K562 (cell line): ENCODE results near the gene LITAF. TPM values are rescaled to one million over a fixed set of nuclear protein-coding genes. Genes with fewer than 3 reads are reported as not detected.

Experiments used
- CEBPB ChIP-seq: fragments of 450-650 bp; IDR thresholded peaks from 2 replicates; pipeline ENCODE4 v1.6.1; 2016; ENCODE audit warnings: missing genetic modification characterization, missing compliant biosample characterization
- EHMT2 ChIP-seq: fragments of 450-650 bp; IDR thresholded peaks from 2 replicates; pipeline ENCODE4 v1.6.1; 2018; ENCODE audit warnings: antibody characterized with exemption
- ERF ChIP-seq: fragments of 450-650 bp; formaldehyde crosslinking; IDR thresholded peaks from 2 replicates; pipeline ENCODE4 v1.4.0; 2020; ENCODE audit warnings: mild to moderate bottlenecking, mixed read lengths
- ETS2 ChIP-seq: IDR thresholded peaks from 2 replicates; pipeline ENCODE4 v1.6.1; 2016; ENCODE audit warnings: borderline replicate concordance, missing genetic modification characterization, mild to moderate bottlenecking, moderate library complexity, missing compliant biosample characterization; ENCODE audit not compliant: poor library complexity, severe bottlenecking
- FOSL1 ChIP-seq: fragments of 200-800 bp; sonication (Bioruptor generic); conservative IDR thresholded peaks from 2 replicates; pipeline ENCODE4 v1.6.1; 2016; ENCODE audit warnings: missing genetic modification characterization, missing compliant biosample characterization
- GTF2F1 ChIP-seq: IDR thresholded peaks from 2 replicates; pipeline ENCODE4 v1.6.1; 2011; ENCODE audit warnings: low read depth, low read length, improper control_type of control experiment
- HDAC8 ChIP-seq: fragments of 450-650 bp; IDR thresholded peaks from 2 replicates; pipeline ENCODE4 v1.6.1; 2016; ENCODE audit warnings: mild to moderate bottlenecking, missing genetic modification characterization, moderate library complexity, missing compliant biosample characterization
- IFI16 ChIP-seq: fragments of 250-450 bp; sonication (Bioruptor Pico); IDR thresholded peaks from 2 replicates; pipeline ENCODE4 v2.1.2; 2022; ENCODE audit warnings: mild to moderate bottlenecking, inconsistent platforms
- LCOR ChIP-seq: sonication (generic); formaldehyde crosslinking; IDR thresholded peaks from 2 replicates; pipeline ENCODE4 v1.8.0; 2022; ENCODE audit warnings: mild to moderate bottlenecking, missing genetic modification reagents
- NELFE ChIP-seq: IDR thresholded peaks from 2 replicates; pipeline ENCODE4 v1.6.1; 2011; ENCODE audit warnings: mild to moderate bottlenecking; ENCODE audit not compliant: insufficient read depth, insufficient read length
- POLR2A ChIP-seq: fragments of 450-650 bp; conservative IDR thresholded peaks from 2 replicates; pipeline ENCODE4 v1.6.1; 2016
- PTRF ChIP-seq: fragments of 450-650 bp; IDR thresholded peaks from 2 replicates; pipeline ENCODE4 v1.6.1; 2016; ENCODE audit warnings: mild to moderate bottlenecking, missing genetic modification characterization, missing compliant biosample characterization
- SRSF1 ChIP-seq: fragments of 200-400 bp; formaldehyde crosslinking; IDR thresholded peaks from 2 replicates; pipeline ENCODE4 v1.6.1; 2017; ENCODE audit warnings: mild to moderate bottlenecking, low read depth, low read length, moderate library complexity
- TAL1 ChIP-seq: fragments of 450-650 bp; IDR thresholded peaks from 2 replicates; pipeline ENCODE4 v1.6.1; 2016; ENCODE audit warnings: mild to moderate bottlenecking
- TBL1XR1 ChIP-seq, 2 experiments: IDR thresholded peaks; 2 replicates each; pipeline ENCODE4 v1.6.1; 2012; ENCODE audit warnings: improper control_type of control experiment in 2 of 2, low read length in 2 of 2, mild to moderate bottlenecking in 1 of 2
- THRAP3 ChIP-seq: fragments of 450-650 bp; IDR thresholded peaks from 2 replicates; pipeline ENCODE4 v1.6.1; 2016; ENCODE audit warnings: mild to moderate bottlenecking, inconsistent platforms, borderline replicate concordance
- ZBTB8A ChIP-seq: fragments of 450-650 bp; IDR thresholded peaks from 2 replicates; pipeline ENCODE4 v1.6.1; 2018; ENCODE audit warnings: mild to moderate bottlenecking, moderate library complexity; ENCODE audit not compliant: partially characterized antibody
- ZNF592 ChIP-seq: fragments of 450-650 bp; IDR thresholded peaks from 2 replicates; pipeline ENCODE4 v1.6.1; 2017; ENCODE audit warnings: antibody characterized with exemption, mild to moderate bottlenecking
- ZNF77 ChIP-seq: fragments of 250-450 bp; sonication (Bioruptor Pico); IDR thresholded peaks from 2 replicates; pipeline ENCODE4 v1.5.0; 2020
- polyA plus RNA-seq, 8 experiments: library from polyadenylated mRNA; depleted of rRNA in 4 of 8; stranded (reverse) in 5 of 8; unstranded in 3 of 8; fragments of >200 nt; fragmentation: Nextera tagmentation in 2 of 8; fragmentation: Illumina TruSeq in 1 of 8; extraction: Ambion mirVana in 2 of 8; extraction: Trizol in 1 of 8; gene quantifications; 2 replicates each; pipeline versions ENCODE4 v1.2.1 to v1.2.3, GENCODE V29; 2011 to 2014; ENCODE audit warnings: inconsistent platforms in 1 of 8, missing spikeins in 1 of 8
- total RNA-seq, 7 experiments: library from RNA; depleted of rRNA in 6 of 7; stranded (reverse); fragments of >200 nt in 6 of 7; fragmentation: Illumina TruSeq in 2 of 7; extraction: Trizol in 2 of 7; gene quantifications; 2 replicates each; pipeline versions ENCODE4 v1.2.1 to v1.2.3, GENCODE V29; 2011 to 2021; ENCODE audit warnings: low replicate concordance in 1 of 7
- TF ChIP-seq, protein P1 (sequence below): sonication (generic); formaldehyde crosslinking; IDR thresholded peaks from 2 replicates; pipeline ENCODE4 v1.9.0; 2022; ENCODE audit warnings: mild to moderate bottlenecking, missing genetic modification reagents
- TF ChIP-seq, protein P2 (sequence below): sonication (generic); IDR thresholded peaks from 2 replicates; pipeline ENCODE4 v1.6.1; 2016
- TF ChIP-seq, protein P3 (sequence below): fragments of 250-450 bp; sonication (Bioruptor Pico); IDR thresholded peaks from 2 replicates; pipeline ENCODE4 v1.5.0; 2020; ENCODE audit warnings: mild to moderate bottlenecking
- TF ChIP-seq, protein P4 (sequence below): fragments of 250-450 bp; sonication (Bioruptor Pico); IDR thresholded peaks from 2 replicates; pipeline ENCODE4 v1.8.0; 2021; ENCODE audit warnings: borderline replicate concordance, mild to moderate bottlenecking, moderate library complexity; ENCODE audit not compliant: poor library complexity, severe bottlenecking

LITAF gene
- total and polyA plus RNA-seq, 9 of the 15 experiments (the other 6 are each of a cell fraction or from before 2014, with no cell fraction given) = 4.1 to 17.8 (median 11.9) TPM

- TF ChIP-seq NELFE (no peak), ZNF77 (CRISPR knock-in tag) (no peak), SRSF1 (no peak), THRAP3 (no peak), LCOR (CRISPR knock-in tag) (0 out of 2 replicates have a peak, but pooled peaks have one; percentile 19), GTF2F1 (no peak), CEBPB (tag) (peak; percentile 90), TBL1XR1 (IDR thresholded peaks at IDR 0.05; ENCODE audit: low read length in 2 of 2) (no peak), POLR2A (no peak), ETS2 (tag) (no peak), ERF (CRISPR knock-in tag) (no peak), IFI16 (CRISPR knock-in tag) (no peak), PTRF (tag) (no peak), HDAC8 (tag) (no peak), EHMT2 (no peak), FOSL1 (tag) (peak; percentile 97), ZBTB8A (no peak), TAL1 (peak; percentile 59; the same call in 1 of the 2 replicates), ZNF592 (no peak)
- TF ChIP-seq, protein P1, sequence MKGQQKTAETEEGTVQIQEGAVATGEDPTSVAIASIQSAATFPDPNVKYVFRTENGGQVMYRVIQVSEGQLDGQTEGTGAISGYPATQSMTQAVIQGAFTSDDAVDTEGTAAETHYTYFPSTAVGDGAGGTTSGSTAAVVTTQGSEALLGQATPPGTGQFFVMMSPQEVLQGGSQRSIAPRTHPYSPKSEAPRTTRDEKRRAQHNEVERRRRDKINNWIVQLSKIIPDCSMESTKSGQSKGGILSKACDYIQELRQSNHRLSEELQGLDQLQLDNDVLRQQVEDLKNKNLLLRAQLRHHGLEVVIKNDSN (CRISPR knock-in tag) = no peak
- TF ChIP-seq, protein P2, sequence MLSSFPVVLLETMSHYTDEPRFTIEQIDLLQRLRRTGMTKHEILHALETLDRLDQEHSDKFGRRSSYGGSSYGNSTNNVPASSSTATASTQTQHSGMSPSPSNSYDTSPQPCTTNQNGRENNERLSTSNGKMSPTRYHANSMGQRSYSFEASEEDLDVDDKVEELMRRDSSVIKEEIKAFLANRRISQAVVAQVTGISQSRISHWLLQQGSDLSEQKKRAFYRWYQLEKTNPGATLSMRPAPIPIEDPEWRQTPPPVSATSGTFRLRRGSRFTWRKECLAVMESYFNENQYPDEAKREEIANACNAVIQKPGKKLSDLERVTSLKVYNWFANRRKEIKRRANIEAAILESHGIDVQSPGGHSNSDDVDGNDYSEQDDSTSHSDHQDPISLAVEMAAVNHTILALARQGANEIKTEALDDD = peak; percentile 65
- TF ChIP-seq, protein P3, sequence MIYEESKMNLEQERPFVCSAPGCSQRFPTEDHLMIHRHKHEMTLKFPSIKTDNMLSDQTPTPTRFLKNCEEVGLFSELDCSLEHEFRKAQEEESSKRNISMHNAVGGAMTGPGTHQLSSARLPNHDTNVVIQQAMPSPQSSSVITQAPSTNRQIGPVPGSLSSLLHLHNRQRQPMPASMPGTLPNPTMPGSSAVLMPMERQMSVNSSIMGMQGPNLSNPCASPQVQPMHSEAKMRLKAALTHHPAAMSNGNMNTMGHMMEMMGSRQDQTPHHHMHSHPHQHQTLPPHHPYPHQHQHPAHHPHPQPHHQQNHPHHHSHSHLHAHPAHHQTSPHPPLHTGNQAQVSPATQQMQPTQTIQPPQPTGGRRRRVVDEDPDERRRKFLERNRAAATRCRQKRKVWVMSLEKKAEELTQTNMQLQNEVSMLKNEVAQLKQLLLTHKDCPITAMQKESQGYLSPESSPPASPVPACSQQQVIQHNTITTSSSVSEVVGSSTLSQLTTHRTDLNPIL (CRISPR knock-in tag) = no peak
- TF ChIP-seq, protein P4, sequence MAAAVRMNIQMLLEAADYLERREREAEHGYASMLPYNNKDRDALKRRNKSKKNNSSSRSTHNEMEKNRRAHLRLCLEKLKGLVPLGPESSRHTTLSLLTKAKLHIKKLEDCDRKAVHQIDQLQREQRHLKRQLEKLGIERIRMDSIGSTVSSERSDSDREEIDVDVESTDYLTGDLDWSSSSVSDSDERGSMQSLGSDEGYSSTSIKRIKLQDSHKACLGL = no peak
These were observed 41.2 kb upstream of the LITAF start (continued) for GRCh38 chr16:11627822-11628457.
